H1 (cell line): ENCODE measurements around the gene AMER2. TPM values are rescaled to one million over a fixed set of nuclear protein-coding genes. Genes with fewer than 3 reads are reported as not detected.

ENCODE experiments used
- CTCF ChIA-PET: fragments of 300-600 bp; sonication (Branson Sonifier 250); formaldehyde crosslinking; loops from one replicate; lab custom pipeline; 2021; ENCODE audit not compliant: partially characterized antibody; lab: Charles Lee
- POLR2A ChIA-PET: fragments of 300-600 bp; sonication (Branson Sonifier 250); formaldehyde crosslinking; loops from one replicate; lab custom pipeline; 2021; ENCODE audit warnings: inconsistent platforms; ENCODE audit not compliant: partially characterized antibody; lab: Charles Lee
- DNase-seq, 2 experiments: peaks; one replicate each; pipeline versions ENCODE4 v3.0.0 to v3.0.0-alpha.2; 2010 to 2022; ENCODE audit warnings: low spot score in 2 of 2, low read depth in 1 of 2, mixed read lengths in 1 of 2
- FAIRE-seq: peaks from 2 replicates; lab custom pipeline; 2011; peaks lifted over from hg19 to GRCh38; lab: Jason Lieb, UNC
- H2AFZ ChIP-seq: 2 replicates; pipeline ENCODE4 v1.8.1; 2012; ENCODE audit warnings: low read length, inconsistent platforms
- H2AK5ac ChIP-seq: 2 replicates; pipeline ENCODE4 v1.6.1; 2013; ENCODE audit warnings: low read depth, low read length
- H2BK120ac ChIP-seq: replicated peaks from 2 replicates; pipeline ENCODE3; 2013; ENCODE audit warnings: low read depth, low read length, inconsistent platforms
- H2BK12ac ChIP-seq: 2 replicates; pipeline ENCODE4 v1.6.1; 2013; ENCODE audit warnings: low read depth, low read length
- H2BK15ac ChIP-seq: 2 replicates; pipeline ENCODE4 v1.6.1; 2013; ENCODE audit warnings: low read length
- H2BK20ac ChIP-seq: 2 replicates; pipeline ENCODE4 v1.6.1; 2013; ENCODE audit warnings: low read length
- H2BK5ac ChIP-seq: 2 replicates; pipeline ENCODE4 v1.6.1; 2013; ENCODE audit warnings: low read depth, low read length
- H3K14ac ChIP-seq: 2 replicates; pipeline ENCODE4 v1.6.1; 2013; ENCODE audit warnings: inconsistent platforms; ENCODE audit not compliant: insufficient read length
- H3K18ac ChIP-seq: 2 replicates; pipeline ENCODE4 v1.6.1; 2013; ENCODE audit warnings: low read length; ENCODE audit errors: extremely low read depth
- H3K23ac ChIP-seq: 2 replicates; pipeline ENCODE4 v1.6.1; 2013; ENCODE audit warnings: inconsistent platforms; ENCODE audit not compliant: insufficient read length
- H3K23me2 ChIP-seq: 2 replicates; pipeline ENCODE4 v1.6.1; 2013; ENCODE audit warnings: low read depth, low read length
- H3K27ac ChIP-seq: 2 replicates; pipeline ENCODE4 v1.6.1; 2011; ENCODE audit warnings: low read depth, low read length, inconsistent platforms
- H3K27me3 ChIP-seq, 4 experiments: replicated peaks in 1 of 4; 1 replicate in 1 of 4; 2 replicates in 3 of 4; pipeline versions ENCODE4 v1.6.1 to v1.8.1; 2011 to 2013; ENCODE audit warnings: low read length in 3 of 4, mild to moderate bottlenecking in 3 of 4, inconsistent platforms in 2 of 4, mixed read lengths in 2 of 4, moderate library complexity in 1 of 4; ENCODE audit not compliant: control insufficient read depth in 3 of 4, insufficient read depth in 3 of 4; ENCODE audit errors: extremely low read depth in 1 of 4
- H3K36me3 ChIP-seq, 4 experiments: 2 replicates each; pipeline versions ENCODE4 v1.6.1 to v1.8.1; 2011 to 2013; ENCODE audit warnings: mild to moderate bottlenecking in 4 of 4, low read length in 3 of 4, moderate library complexity in 2 of 4, control low read depth in 1 of 4, inconsistent platforms in 1 of 4; ENCODE audit not compliant: insufficient read depth in 4 of 4, control insufficient read depth in 2 of 4
- H3K4ac ChIP-seq: replicated peaks from 2 replicates; pipeline ENCODE3; 2013; ENCODE audit warnings: low read length, low read depth, mixed read lengths, inconsistent platforms; ENCODE audit not compliant: insufficient read length
- H3K4me1 ChIP-seq, 4 experiments: replicated peaks in 1 of 4; 1 replicate in 1 of 4; 2 replicates in 3 of 4; pipeline versions ENCODE4 v1.6.1 to v1.8.1; 2011 to 2013; ENCODE audit warnings: low read length in 3 of 4, inconsistent platforms in 2 of 4, mixed read lengths in 1 of 4; ENCODE audit not compliant: insufficient read depth in 4 of 4, control insufficient read depth in 3 of 4
- H3K4me2 ChIP-seq, 2 experiments: 2 replicates each; pipeline versions ENCODE4 v1.6.1 to v1.8.1; 2011 to 2013; ENCODE audit warnings: low read depth in 2 of 2, low read length in 2 of 2, control low read depth in 1 of 2, inconsistent platforms in 1 of 2, mild to moderate bottlenecking in 1 of 2; ENCODE audit not compliant: insufficient read depth in 1 of 2
- H3K4me3 ChIP-seq, 4 experiments: fragments of 200-600, 300-600 bp in 1 of 4; sonication (generic), shearing (Covaris generic), sonication (Bioruptor Twin) in 1 of 4; 2 replicates each; pipeline versions ENCODE4 v1.5.1 to v1.8.1; 2011 to 2016; ENCODE audit warnings: low read length in 4 of 4, low read depth in 3 of 4, control low read depth in 2 of 4, inconsistent platforms in 2 of 4, mild to moderate bottlenecking in 2 of 4, mixed read lengths in 1 of 4, moderate library complexity in 1 of 4; ENCODE audit not compliant: insufficient read depth in 2 of 4; ENCODE audit errors: extremely low read depth in 1 of 4
- H3K56ac ChIP-seq: replicated peaks from 2 replicates; pipeline ENCODE3; 2013; ENCODE audit warnings: low read depth, mild to moderate bottlenecking, mixed read lengths, low read length, inconsistent platforms; ENCODE audit not compliant: insufficient read length
- H3K79me1 ChIP-seq: 2 replicates; pipeline ENCODE4 v1.6.1; 2013; ENCODE audit warnings: low read depth, low read length, control low read depth
- H3K79me2 ChIP-seq, 2 experiments: 2 replicates each; pipeline versions ENCODE4 v1.6.1 to v1.8.1; 2012 to 2013; ENCODE audit warnings: low read length in 2 of 2, mild to moderate bottlenecking in 2 of 2, inconsistent platforms in 1 of 2; ENCODE audit not compliant: insufficient read depth in 2 of 2, control insufficient read depth in 1 of 2
- H3K9ac ChIP-seq, 4 experiments: replicated peaks in 1 of 4; 1 replicate in 1 of 4; 2 replicates in 3 of 4; pipeline versions ENCODE4 v1.6.1 to v1.8.1; 2011 to 2013; ENCODE audit warnings: low read depth in 3 of 4, low read length in 3 of 4, control low read depth in 2 of 4, mild to moderate bottlenecking in 2 of 4, moderate library complexity in 2 of 4, inconsistent platforms in 1 of 4; ENCODE audit errors: extremely low read depth in 1 of 4
- H3K9me3 ChIP-seq, 2 experiments: 2 replicates each; pipeline versions ENCODE4 v1.6.1 to v1.8.1; 2012 to 2013; ENCODE audit warnings: mild to moderate bottlenecking in 2 of 2, moderate library complexity in 2 of 2, control low read depth in 1 of 2, inconsistent platforms in 1 of 2, low read depth in 1 of 2, low read length in 1 of 2, mixed read lengths in 1 of 2; ENCODE audit not compliant: insufficient read depth in 2 of 2
- H4K20me1 ChIP-seq, 2 experiments: replicated peaks in 1 of 2; 2 replicates each; pipeline versions ENCODE3 to v1.8.1; 2011 to 2013; ENCODE audit warnings: inconsistent platforms in 2 of 2, low read length in 2 of 2, mild to moderate bottlenecking in 1 of 2; ENCODE audit not compliant: insufficient read depth in 2 of 2, control insufficient read depth in 1 of 2
- H4K5ac ChIP-seq: 2 replicates; pipeline ENCODE4 v1.6.1; 2013; ENCODE audit warnings: low read length, low read depth, mixed read lengths, inconsistent platforms; ENCODE audit not compliant: insufficient read length
- H4K8ac ChIP-seq: 2 replicates; pipeline ENCODE4 v1.8.0; 2013; ENCODE audit warnings: mild to moderate bottlenecking, moderate library complexity, low read length, inconsistent platforms; ENCODE audit not compliant: insufficient read depth; ENCODE audit errors: extremely low read depth
- H4K91ac ChIP-seq: replicated peaks from 2 replicates; pipeline ENCODE3; 2013; ENCODE audit warnings: low read length, mixed read lengths, inconsistent platforms; ENCODE audit not compliant: insufficient read length
- CHD1 ChIP-seq: IDR thresholded peaks from 2 replicates; pipeline ENCODE4 v1.6.1; 2012; ENCODE audit warnings: low read depth, low read length, improper control_type of control experiment
- JUND ChIP-seq: IDR thresholded peaks from 2 replicates; pipeline ENCODE4 v1.6.1; 2011; ENCODE audit warnings: mild to moderate bottlenecking, improper control_type of control experiment, low read length
- MAFK ChIP-seq: IDR thresholded peaks from 2 replicates; pipeline ENCODE4 v1.6.1; 2012; ENCODE audit warnings: low read depth, mild to moderate bottlenecking, improper control_type of control experiment, low read length
- POU5F1 ChIP-seq: IDR thresholded peaks from 2 replicates; pipeline ENCODE4 v1.6.1; 2011; ENCODE audit warnings: low read depth, mild to moderate bottlenecking, low read length, moderate library complexity
- SP2 ChIP-seq: IDR thresholded peaks from 2 replicates; pipeline ENCODE4 v1.6.1; 2012; ENCODE audit warnings: mild to moderate bottlenecking, low read length, inconsistent platforms
- SRF ChIP-seq: IDR thresholded peaks from 2 replicates; pipeline ENCODE4 v1.6.1; 2011; ENCODE audit warnings: mild to moderate bottlenecking, low read depth, low read length, moderate library complexity
- TAF1 ChIP-seq: IDR thresholded peaks from 2 replicates; pipeline ENCODE4 v1.6.1; 2011; ENCODE audit warnings: mild to moderate bottlenecking, low read depth, low read length
- WGBS, 2 experiments: shearing (Covaris generic) in 1 of 2; methylation state at CpG; one replicate each; pipeline versions ENCODE4 v1.1.6 to v1.1.7; 2013 to 2015; ENCODE audit warnings: low lambda C conversion rate in 2 of 2, mixed read lengths in 2 of 2, inconsistent platforms in 1 of 2, low coverage in 1 of 2, missing lambda C conversion rate in 1 of 2; ENCODE audit not compliant: insufficient replicate concordance in 2 of 2, insufficient coverage in 1 of 2, insufficient read length in 1 of 2; ENCODE audit errors: extremely low coverage in 1 of 2, missing lambda C conversion rate in 1 of 2; 5-methylcytosine and 5-hydroxymethylcytosine counted together
- polyA plus RNA-seq, 7 experiments: library from polyadenylated mRNA; depleted of rRNA in 3 of 7; stranded (reverse) in 5 of 7; unstranded in 2 of 7; fragments of >200 nt in 5 of 7; fragments of 200-250 nt in 2 of 7; gene quantifications; 1 replicate in 5 of 7; 2 replicates in 1 of 7; 4 replicates in 1 of 7; pipeline versions ENCODE4 v1.2.1 to v1.2.3, GENCODE V29; 2011 to 2013; ENCODE audit warnings: missing spikeins in 2 of 7, mixed read lengths in 2 of 7
- total RNA-seq: library from RNA; stranded (reverse); fragmentation: NEBNext Ultra II Directional; extraction: Animal tissue kit (Norgen Biotek cat#: 25700); gene quantifications from 2 replicates; pipeline ENCODE4 v1.2.1, GENCODE V29; 2021
- TF ChIP-seq, protein P1 (sequence below): IDR thresholded peaks from 2 replicates; pipeline ENCODE4 v1.6.1; 2012; ENCODE audit warnings: inconsistent platforms

AMER2 gene
- total and polyA plus RNA-seq, 2 of the 8 experiments (the other 6 are each of a cell fraction or from before 2014, with no cell fraction given), result 0.14 to 0.50 TPM

DNA sequence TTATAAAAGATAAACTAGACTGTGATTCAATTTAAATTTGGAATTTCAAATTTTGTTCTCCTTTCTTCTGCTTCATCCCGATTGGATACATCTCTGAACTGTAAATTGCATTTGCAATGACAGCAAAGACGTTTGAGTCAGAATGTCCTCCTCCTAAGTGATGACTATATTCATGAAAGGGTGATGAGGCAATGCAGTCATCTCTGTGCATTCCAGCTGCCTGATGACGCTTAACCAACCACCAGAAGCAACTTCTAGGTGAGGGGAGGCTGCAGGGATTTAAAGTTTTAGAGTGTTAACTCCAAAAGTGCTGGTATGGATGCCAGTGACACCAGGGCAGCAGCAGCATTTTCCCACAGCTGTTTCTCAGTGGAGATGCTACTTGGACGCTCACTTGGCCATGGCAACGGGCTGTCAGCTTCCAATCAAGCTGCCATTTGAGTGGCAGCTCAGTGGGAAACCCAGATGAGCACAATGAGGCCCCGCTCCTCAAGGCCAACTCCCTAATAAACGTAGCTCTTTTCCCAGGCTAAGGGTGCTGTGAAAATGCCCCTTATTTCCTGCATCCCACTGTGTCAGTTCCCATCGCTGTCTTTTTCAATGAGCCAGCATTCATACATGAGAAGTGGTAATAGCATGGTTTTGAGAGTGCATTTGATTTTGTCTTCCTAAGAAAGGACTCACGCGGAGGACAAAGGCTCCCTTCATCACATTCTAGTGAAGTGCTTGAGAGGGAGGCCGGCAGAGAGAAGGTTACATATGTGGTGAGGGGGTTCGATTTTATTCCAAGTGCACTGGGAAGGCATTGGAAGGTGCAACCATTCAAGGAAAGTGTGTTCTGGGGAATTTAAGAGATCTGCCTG is 45.2 kb upstream of the AMER2 start:
- FAIRE-seq, result no peak
- 77% methylated on average over 12 of the region's 12 CpGs; no CpG with 5 or more reads in 1 of the 2 experiments for WGBS, 2 experiments

More for the DNA sequence above, 45.2 kb upstream of the AMER2 start:
- no peak overlapping the region for H3K14ac ChIP-seq
- POLR2A ChIA-PET, result interaction anchor here (1.2 kb wide), 1 partner anchor 11 kb away, joined by 3 read pairs; no protein-coding TSS in a partner anchor
- peaks cover 0 to 6% (median 4%) of the 10 kb centered on the region in 4 experiments; a peak in 2 of 7 replicates for H3K4me1 ChIP-seq
- CTCF ChIA-PET, result interaction anchor here (1.4 to 2.5 kb wide), 4 partner anchors 10 to 57 kb away, joined by 3 to 7 read pairs (median 4); no protein-coding TSS in a partner anchor
- no peak overlapping the region; a peak in 1 of 4 replicates for H3K4me2 ChIP-seq
- H2BK20ac ChIP-seq, result no peak overlapping the region
- H4K20me1 ChIP-seq, result no peaks in the 10 kb centered on the region
- H4K5ac ChIP-seq, result no peak overlapping the region
- no peak overlapping the region for H2BK12ac ChIP-seq
- no peak overlapping the region for H3K27ac ChIP-seq
- no peak overlapping the region for H2BK120ac ChIP-seq
- H2AK5ac ChIP-seq, result no peak overlapping the region
- no peaks in the 10 kb centered on the region for H3K9me3 ChIP-seq
- no peak overlapping the region for H3K18ac ChIP-seq
- H3K36me3 ChIP-seq, result no peaks in the 10 kb centered on the region
- no peak overlapping the region for H2BK5ac ChIP-seq
- H4K91ac ChIP-seq, result no peak overlapping the region
- DNase-seq, result no peak
- H4K8ac ChIP-seq, result no peak overlapping the region
- H2AFZ ChIP-seq, result peak overlapping the region; percentile 26; the same call in 1 of the 2 replicates
- H3K4ac ChIP-seq, result no peak overlapping the region
- no peaks in the 10 kb centered on the region for H3K27me3 ChIP-seq
- TF ChIP-seq, protein P1, sequence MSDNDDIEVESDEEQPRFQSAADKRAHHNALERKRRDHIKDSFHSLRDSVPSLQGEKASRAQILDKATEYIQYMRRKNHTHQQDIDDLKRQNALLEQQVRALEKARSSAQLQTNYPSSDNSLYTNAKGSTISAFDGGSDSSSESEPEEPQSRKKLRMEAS, result no peak
- TF ChIP-seq TAF1 (no peak), MAFK (no peak), SP2 (no peak), CHD1 (no peak), POU5F1 (no peak), JUND (no peak), SRF (no peak)
- no peaks in the 10 kb centered on the region; the same call in 1 of the 2 replicates for H3K23me2 ChIP-seq
- H3K79me2 ChIP-seq, result no peaks in the 10 kb centered on the region
- no peaks in the 10 kb centered on the region for H3K79me1 ChIP-seq
- no peak overlapping the region; a peak in 1 of 7 replicates for H3K9ac ChIP-seq
- H3K23ac ChIP-seq, result no peak overlapping the region
- H3K56ac ChIP-seq, result no peak overlapping the region
- H2BK15ac ChIP-seq, result no peak overlapping the region
- H3K4me3 ChIP-seq, result no peak overlapping the region
